GM13976 (cell line): Measurements from ENCODE around the gene LMBRD1.
"Not testable (repeated sequence)": the region's sequence is repeated elsewhere in the genome, so short reads cannot be mapped to it uniquely, and the experiment has no call there.

ENCODE experiments used
- DNase-seq: peaks from one replicate; pipeline ENCODE4 v3.0.0; 2012; ENCODE audit warnings: low spot score
- in situ Hi-C: fragments of 300-500 bp; cut with MboI; formaldehyde crosslinking; loops from one replicate; pipeline ENCODE4 v1.12.0; 2022; ENCODE audit warnings: low sequenced_read_pairs, mixed read lengths, inconsistent platforms; ENCODE audit not compliant: unreplicated experiment
- TF ChIP-seq, protein P1 (sequence below): IDR thresholded peaks from 2 replicates; pipeline ENCODE4 v1.5.1; 2012; ENCODE audit warnings: borderline replicate concordance, mild to moderate bottlenecking; ENCODE audit not compliant: insufficient read depth; ENCODE audit errors: extremely low read depth, missing control alignments, control extremely low read depth

The LMBRD1 gene

DNA sequence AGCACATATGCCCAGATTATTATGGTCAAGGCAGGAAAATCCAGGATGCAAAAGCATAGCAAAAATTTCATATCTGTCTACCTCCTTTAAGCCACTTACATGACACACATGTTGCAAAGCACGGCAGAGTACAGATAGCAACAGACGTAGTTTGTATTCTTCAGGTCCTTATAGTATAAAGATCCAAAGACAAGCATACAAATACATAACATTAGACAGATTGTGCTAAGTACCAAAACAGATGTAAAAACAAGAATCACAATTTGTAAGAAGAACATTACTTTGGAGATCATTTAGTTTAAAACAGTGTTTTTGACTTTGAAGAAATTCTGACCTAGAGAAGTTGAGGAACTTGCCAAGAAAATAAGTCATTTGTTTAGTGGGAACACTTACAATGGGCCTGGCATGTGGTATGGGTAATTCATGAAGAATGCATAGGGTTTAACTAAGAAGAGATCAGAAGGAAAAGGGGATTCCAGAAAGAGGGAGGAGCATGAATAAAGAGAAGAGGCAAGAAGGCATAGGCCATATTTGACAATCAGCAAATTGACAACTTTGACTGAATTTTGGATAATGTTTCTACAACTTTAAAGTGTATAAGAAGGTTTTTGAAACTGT is 30.6 kb upstream of the LMBRD1 start:
- TF ChIP-seq, protein P1, sequence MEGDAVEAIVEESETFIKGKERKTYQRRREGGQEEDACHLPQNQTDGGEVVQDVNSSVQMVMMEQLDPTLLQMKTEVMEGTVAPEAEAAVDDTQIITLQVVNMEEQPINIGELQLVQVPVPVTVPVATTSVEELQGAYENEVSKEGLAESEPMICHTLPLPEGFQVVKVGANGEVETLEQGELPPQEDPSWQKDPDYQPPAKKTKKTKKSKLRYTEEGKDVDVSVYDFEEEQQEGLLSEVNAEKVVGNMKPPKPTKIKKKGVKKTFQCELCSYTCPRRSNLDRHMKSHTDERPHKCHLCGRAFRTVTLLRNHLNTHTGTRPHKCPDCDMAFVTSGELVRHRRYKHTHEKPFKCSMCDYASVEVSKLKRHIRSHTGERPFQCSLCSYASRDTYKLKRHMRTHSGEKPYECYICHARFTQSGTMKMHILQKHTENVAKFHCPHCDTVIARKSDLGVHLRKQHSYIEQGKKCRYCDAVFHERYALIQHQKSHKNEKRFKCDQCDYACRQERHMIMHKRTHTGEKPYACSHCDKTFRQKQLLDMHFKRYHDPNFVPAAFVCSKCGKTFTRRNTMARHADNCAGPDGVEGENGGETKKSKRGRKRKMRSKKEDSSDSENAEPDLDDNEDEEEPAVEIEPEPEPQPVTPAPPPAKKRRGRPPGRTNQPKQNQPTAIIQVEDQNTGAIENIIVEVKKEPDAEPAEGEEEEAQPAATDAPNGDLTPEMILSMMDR = no peak
- in situ Hi-C loops = loop anchor here (25.0 kb wide), 1 partner anchor 285 kb away; no protein-coding TSS in a partner anchor
- no peak for DNase-seq

DNA sequence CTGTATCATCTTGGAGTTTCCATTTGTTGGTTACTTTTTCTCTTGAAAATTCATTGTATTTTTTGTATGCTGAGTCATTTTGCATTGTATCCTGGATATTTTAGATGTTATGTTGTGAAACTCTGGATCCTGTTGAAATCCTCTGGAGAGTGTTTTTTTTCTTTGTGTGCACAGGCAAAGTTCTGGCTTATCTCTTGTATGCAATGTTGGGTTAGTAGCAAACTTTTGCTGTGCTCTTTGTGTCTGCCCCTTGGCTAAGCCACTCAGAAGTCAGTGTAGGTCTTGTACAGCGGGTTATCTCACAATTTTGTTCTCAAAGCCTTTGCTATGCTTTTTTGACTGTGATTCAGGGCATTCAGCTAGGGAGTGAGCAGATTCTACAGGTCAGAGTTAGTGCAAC is 29.1 kb upstream of the LMBRD1 start:
- TF ChIP-seq, protein P1 = no peak
- in situ Hi-C loops = loop anchor here (25.0 kb wide), 1 partner anchor 286 kb away; no protein-coding TSS in a partner anchor
- no peak for DNase-seq

DNA sequence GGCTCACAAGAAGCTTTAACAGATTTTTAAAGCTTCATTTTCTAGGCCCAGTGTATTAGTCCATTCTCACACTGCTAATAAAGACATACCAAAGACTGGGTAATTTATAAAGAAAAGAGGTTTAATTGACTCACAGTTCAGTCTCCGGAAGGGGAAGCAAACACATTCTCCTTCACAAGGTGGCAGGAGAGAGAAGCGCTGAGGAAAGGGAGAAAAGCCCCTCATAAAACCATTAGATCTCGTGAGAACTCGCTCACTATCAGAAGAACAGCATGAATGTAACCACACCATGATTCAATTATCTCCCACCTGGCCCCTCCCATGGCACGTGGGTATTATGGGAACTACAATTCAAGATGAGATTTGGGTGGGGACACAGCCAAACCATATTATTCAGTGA is 27.5 kb upstream of the LMBRD1 start:
- DNase-seq, in situ Hi-C loops: not testable (repeated sequence)

DNA sequence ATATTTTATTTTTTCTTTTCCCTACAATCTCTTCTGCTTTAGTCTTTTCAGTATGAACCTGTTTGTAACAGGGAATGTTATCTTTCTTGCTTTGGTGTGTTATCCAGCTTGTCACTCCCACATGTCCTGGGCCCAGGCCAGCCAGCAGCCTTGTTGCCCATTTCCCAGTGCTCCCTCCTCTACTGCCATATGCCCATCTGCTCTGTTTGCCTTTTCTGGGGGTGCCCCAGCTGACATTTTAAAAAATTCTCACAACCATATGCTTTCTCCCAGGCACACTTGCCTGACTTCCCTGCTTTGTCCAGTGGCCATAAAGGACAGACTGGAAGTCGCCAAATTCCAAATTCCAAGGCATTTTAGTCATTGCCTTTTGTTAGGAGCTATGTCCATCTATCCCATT is 23.6 kb upstream of the LMBRD1 start:
- in situ Hi-C loops = no loop called here
- DNase-seq = no peak
- TF ChIP-seq, protein P1 = no peak

DNA sequence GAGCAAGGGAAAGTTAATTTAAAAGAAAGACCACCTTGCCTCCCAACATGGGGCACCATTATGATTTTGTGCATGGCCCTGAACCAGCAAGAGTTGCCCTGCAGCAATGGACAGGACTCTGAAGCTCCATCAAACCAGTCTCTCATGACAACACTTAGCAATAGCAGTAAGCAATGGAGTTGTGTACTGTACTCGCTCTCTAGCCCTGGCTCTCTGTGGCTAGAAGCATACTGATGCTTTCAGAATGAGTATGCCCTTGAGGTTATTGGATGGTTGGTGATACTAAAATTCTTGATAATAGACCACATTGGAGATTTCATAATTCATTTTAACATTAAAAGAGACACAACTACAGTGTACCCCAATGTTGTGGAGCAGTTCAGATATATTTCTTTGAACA is 23.2 kb upstream of the LMBRD1 start:
- no peak for DNase-seq
- TF ChIP-seq, protein P1 = no peak
- in situ Hi-C loops = no loop called here

DNA sequence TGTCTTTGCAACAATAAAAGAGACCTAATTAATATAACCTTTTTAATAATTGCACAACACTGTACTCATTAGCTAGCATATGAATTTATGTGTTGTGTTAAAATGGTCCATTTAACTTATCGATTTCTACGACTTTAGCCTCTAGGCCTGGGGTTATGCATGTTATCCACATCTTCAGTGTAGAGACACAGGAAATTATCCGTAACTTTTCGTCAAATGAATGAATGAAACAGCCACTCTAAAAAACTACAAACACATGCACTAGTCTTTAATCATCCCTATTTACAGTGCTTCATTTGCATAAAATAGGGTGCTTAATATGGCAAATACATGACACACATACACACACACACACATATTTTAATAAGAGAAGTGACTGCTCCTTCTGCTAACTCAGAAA is 22.3 kb upstream of the LMBRD1 start:
- no peak for DNase-seq
- TF ChIP-seq, protein P1 = no peak
- in situ Hi-C loops = no loop called here

DNA sequence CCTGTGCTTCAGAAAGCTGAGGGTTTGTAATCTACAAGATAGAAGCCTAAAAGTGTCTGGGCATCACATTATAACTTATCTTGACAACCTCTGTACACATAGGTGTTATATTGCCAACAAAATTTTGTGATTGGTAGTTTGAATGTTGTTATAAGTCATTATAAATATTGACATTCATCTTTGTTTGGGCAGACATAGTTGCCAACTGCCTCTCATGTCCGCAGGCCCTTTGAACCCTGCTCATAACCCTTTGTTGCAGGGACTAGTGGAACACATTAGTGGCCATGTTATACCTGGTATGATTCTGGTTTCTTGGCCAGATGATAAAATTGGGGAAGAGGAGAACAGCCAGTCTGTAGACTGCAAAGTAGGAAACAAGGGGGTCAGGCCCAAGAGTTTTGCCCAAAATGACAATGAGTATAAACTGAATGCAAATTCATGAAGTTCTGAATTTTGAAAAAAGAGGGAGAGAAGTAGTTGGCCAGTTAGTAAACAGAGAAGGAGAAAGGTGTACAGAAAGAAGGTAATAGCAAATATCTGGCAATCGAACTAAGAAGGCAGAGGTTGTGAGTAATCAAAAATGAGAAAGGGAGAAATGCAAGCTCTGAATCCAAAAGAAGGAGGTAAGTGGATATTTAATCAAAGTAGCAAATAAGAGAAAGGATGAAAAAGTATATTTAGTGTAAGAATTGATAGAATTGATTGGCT is 21.6 kb upstream of the LMBRD1 start:
- DNase-seq = no peak
- TF ChIP-seq, protein P1 = no peak
- in situ Hi-C loops = no loop called here
